Stomach (tissue), 4 donors: ENCODE results near the gene NOS2.
"Not testable (repeated sequence)": the region's sequence is repeated elsewhere in the genome, so short reads cannot be mapped to it uniquely, and the experiment has no call there.

Experiments
- CTCF ChIP-seq, 7 experiments: fragments of 450-650 bp in 4 of 7; fragments of 200-600 bp in 3 of 7; sonication (generic) in 3 of 7; IDR thresholded peaks; one replicate each; pipeline ENCODE4 v1.5.1; 2016 to 2019; ENCODE audit warnings: antibody characterized with exemption in 7 of 7, control low read depth in 2 of 7, mild to moderate bottlenecking in 1 of 7
- POLR2A ChIP-seq, 4 donors: fragments of 450-650 bp; IDR thresholded peaks; one replicate each; pipeline ENCODE4 v1.6.1; 2016; ENCODE audit warnings: antibody characterized with exemption in 4 of 4, control low read depth in 2 of 4, mild to moderate bottlenecking in 1 of 4, moderate library complexity in 1 of 4
- POLR2AphosphoS5 ChIP-seq, 3 donors: sonication (generic); formaldehyde crosslinking; IDR thresholded peaks; one replicate each; pipeline ENCODE4 v1.6.1; 2016; ENCODE audit warnings: antibody characterized with exemption in 3 of 3

- TF ChIP-seq POLR2AphosphoS5, POLR2A, CTCF (IDR thresholded peaks at IDR 0.05): not testable (repeated sequence)
These were observed 40.0 kb upstream of the NOS2 start for GRCh38 chr17:27840406-27840678.
